Panc1 (cell line): ENCODE data around the gene IFIT1. TPM values are rescaled to one million over a fixed set of nuclear protein-coding genes. Genes with fewer than 3 reads are reported as not detected.

Experiments used
- ATAC-seq: fragments of 200-7000 bp; cut with Tn5 transposase; 2 replicates; pipeline ENCODE4 v1.9.1; 2020; ENCODE audit warnings: mild to moderate bottlenecking, moderate library complexity
- Bru-seq: library from RNA; stranded (reverse); fragments of 400-500 nt; gene quantifications from one replicate; lab custom pipeline; 2021; lab: Mats Ljungman, UMichigan
- BruChase-seq, 2 experiments: library from RNA; stranded (reverse); fragments of 400-500 nt; gene quantifications; one replicate each; lab custom pipeline; 2021; lab: Mats Ljungman, UMichigan
- BruUV-seq: library from RNA; stranded (reverse); fragments of 400-500 nt; replicated peaks from 2 replicates; lab custom pipeline; 2021; lab: Mats Ljungman, UMichigan
- CTCF ChIA-PET: fragments of 300-600 bp; sonication (Branson Sonifier 250); formaldehyde crosslinking; loops from one replicate; lab custom pipeline; 2022; ENCODE audit warnings: antibody characterized with exemption; lab: Charles Lee
- POLR2A ChIA-PET: fragments of 300-600 bp; sonication (Branson Sonifier 250); formaldehyde crosslinking; loops from one replicate; lab custom pipeline; 2022; ENCODE audit warnings: antibody characterized with exemption; lab: Charles Lee
- DNase-seq: peaks from one replicate; pipeline ENCODE4 v3.0.0-alpha.2; 2010; ENCODE audit warnings: low read depth, low spot score
- H3K27ac ChIP-seq: 2 replicates; pipeline ENCODE4 v1.5.1; 2011; ENCODE audit warnings: mild to moderate bottlenecking, low read length, inconsistent platforms
- H3K27me3 ChIP-seq: fragments of 200-500 bp; sonication (Bioruptor generic); 2 replicates; pipeline ENCODE4 v1.6.0; 2014; ENCODE audit warnings: low read length, inconsistent platforms; ENCODE audit not compliant: control insufficient read depth, insufficient read depth
- H3K36me3 ChIP-seq: fragments of 200-500 bp; sonication (Bioruptor generic); 2 replicates; pipeline ENCODE4 v1.5.1; 2014; ENCODE audit warnings: inconsistent platforms, mild to moderate bottlenecking, low read length, moderate library complexity; ENCODE audit not compliant: control insufficient read depth, insufficient read depth
- H3K4me1 ChIP-seq: 2 replicates; pipeline ENCODE4 v1.5.1; 2011; ENCODE audit warnings: inconsistent platforms, mild to moderate bottlenecking, low read length, moderate library complexity; ENCODE audit not compliant: control insufficient read depth, insufficient read depth
- H3K4me3 ChIP-seq, 2 experiments: 2 replicates each; pipeline ENCODE4 v1.5.1; 2011 to 2012; ENCODE audit warnings: low read depth in 2 of 2, low read length in 2 of 2, mild to moderate bottlenecking in 2 of 2, inconsistent platforms in 1 of 2, moderate library complexity in 1 of 2
- H3K9me3 ChIP-seq: fragments of 200-500 bp; sonication (Bioruptor generic); 2 replicates; pipeline ENCODE4 v1.5.1; 2014; ENCODE audit warnings: low read depth, mild to moderate bottlenecking, inconsistent platforms, low read length, moderate library complexity; ENCODE audit not compliant: control insufficient read depth, insufficient read depth
- CTCF ChIP-seq: fragments of 450-650 bp; IDR thresholded peaks from 2 replicates; pipeline ENCODE4 v1.5.1; 2017; ENCODE audit warnings: mild to moderate bottlenecking
- POLR2AphosphoS5 ChIP-seq: IDR thresholded peaks from 2 replicates; pipeline ENCODE4 v1.6.1; 2012; ENCODE audit warnings: mild to moderate bottlenecking, low read depth, low read length, moderate library complexity
- REST ChIP-seq, 2 experiments: IDR thresholded peaks; 2 replicates each; pipeline ENCODE4 v1.6.1; 2011 to 2012; ENCODE audit warnings: low read depth in 2 of 2, control low read depth in 1 of 2, low read length in 1 of 2, mild to moderate bottlenecking in 1 of 2, moderate library complexity in 1 of 2; ENCODE audit not compliant: insufficient read depth in 1 of 2
- SIN3A ChIP-seq: IDR thresholded peaks from 2 replicates; pipeline ENCODE4 v1.6.1; 2012; ENCODE audit warnings: low read depth, mild to moderate bottlenecking, low read length, moderate library complexity, borderline replicate concordance; ENCODE audit not compliant: insufficient read depth
- TCF7L2 ChIP-seq: IDR thresholded peaks from 2 replicates; pipeline ENCODE4 v1.6.1; 2011; ENCODE audit warnings: mild to moderate bottlenecking, low read depth, low read length, inconsistent platforms
- in situ Hi-C: cut with HindIII; loops from 2 replicates; pipeline ENCODE4 v1.10.0; 2016; ENCODE audit warnings: low sequenced_read_pairs, low pct_unique_long_range_greater_than_20kb
- intact Hi-C: fragments of 100-400 bp; cut with micrococcal nuclease; formaldehyde crosslinking; loops from one replicate; pipeline ENCODE4 v1.10.0; 2022; ENCODE audit not compliant: unreplicated experiment
- long read RNA-seq: library from polyadenylated mRNA; unstranded; transcript quantifications from one replicate; pipeline ENCODE4 v2.0.0, GENCODE V29; 2021; ENCODE audit not compliant: unreplicated experiment
- polyA plus RNA-seq: library from polyadenylated mRNA; unstranded; fragments of >200 nt; gene quantifications from one replicate; pipeline ENCODE4 v1.2.1, GENCODE V29; 2012; ENCODE audit warnings: missing spikeins; ENCODE audit not compliant: insufficient read length
- total RNA-seq: library from RNA; stranded (reverse); gene quantifications from one replicate; pipeline ENCODE4 v1.2.1, GENCODE V29; 2021; ENCODE audit not compliant: unreplicated experiment

Gene IFIT1
- 43.8 TPM for total RNA-seq
- 12.1 TPM for polyA plus RNA-seq
- percentile 81 among the genes with signal in this experiment for Bru-seq, nascent RNA
- percentile 82 among the genes with signal in this experiment for BruChase-seq, experiment 1, labeled RNA remaining after a 2-hour chase
- BruChase-seq, experiment 2, labeled RNA remaining after a 6-hour chase, result percentile 83 among the genes with signal in this experiment
- long read RNA-seq, transcript IFIT1-201 (2 exons, 1,880 nt), result major isoform, 71 of 85 reads
- long read RNA-seq, partial matches to known transcripts, result 12 of 85 reads
- long read RNA-seq, other reads (novel, unspliced or antisense), result 2 of 85 reads

- Histone ChIP-seq H3K4me3 (peak within 1 kb of the TSS; percentile 49 to 91), H3K27ac (peak within 1 kb of the TSS; percentile 82), H3K27me3 (no peaks in the 10 kb centered on the region), H3K36me3 (no peaks in the 10 kb centered on the region), H3K9me3 (no peaks in the 10 kb centered on the region), H3K4me1 (peaks cover 30% of the 10 kb centered on the region)
- ChIA-PET POLR2A (no interaction called here), CTCF (interaction anchor here (0.7 kb wide), 1 partner anchor 420 kb away, joined by 18 read pairs; no protein-coding TSS in a partner anchor)
- in situ Hi-C loops, result no loop called here
- BruUV-seq, result no TSS peak
- DNase-seq (no peak), ATAC-seq (peak; percentile 94)
- no peak; the same call in 1 of the 2 replicates for TF ChIP-seq POLR2AphosphoS5
- TF ChIP-seq CTCF, result peak; percentile 25; the same call in 1 of the 2 replicates
- 0 out of 2 replicates have a peak, but pooled peaks have one; percentile 35 for TF ChIP-seq SIN3A
- intact Hi-C loops, result no loop called here
Measured at GRCh38 chr10:89391907-89392756, at the start of gene IFIT1. Gene IFIT1, plus strand, starts transcription at chr10:89392623. Its CDS starts 90 bp downstream, at chr10:89392713.

- intact Hi-C loops, result no loop called here
Measured at GRCh38 chr10:89343089-89343767, 49.2 kb upstream of the IFIT1 start.

More at GRCh38 chr10:89343089-89343767, 49.2 kb upstream of the IFIT1 start:
- TF ChIP-seq CTCF, result no peak
- TF ChIP-seq SIN3A, result no peak
- no peak for TF ChIP-seq REST (IDR thresholded peaks at IDR 0.05; ENCODE audit: insufficient read depth in 1 of 2, low read depth in 2 of 2, low read length in 1 of 2)
- no peak for TF ChIP-seq TCF7L2
- no peaks in the 10 kb centered on the region for H3K27me3 ChIP-seq
- CTCF ChIA-PET, result interaction anchor here (0.6 kb wide), 1 partner anchor 13 kb away, joined by 3 read pairs; no protein-coding TSS in a partner anchor
- no peak overlapping the region for H3K4me3 ChIP-seq
- POLR2A ChIA-PET, result no interaction called here
- H3K9me3 ChIP-seq, result no peaks in the 10 kb centered on the region
- in situ Hi-C loops, result no loop called here
- peak overlapping the region; percentile 12; the same call in 1 of the 2 replicates for H3K27ac ChIP-seq
- no peaks in the 10 kb centered on the region for H3K36me3 ChIP-seq
- ATAC-seq, result no peak
- H3K4me1 ChIP-seq, result no peaks in the 10 kb centered on the region
- no TSS peak for BruUV-seq
- no peak for DNase-seq
